Measurements from ENCODE around the gene ZNF236.
"Not testable (repeated sequence)": the region's sequence is repeated elsewhere in the genome, so short reads cannot be mapped to it uniquely, and the experiment has no call there.

Gene ZNF236

DNA sequence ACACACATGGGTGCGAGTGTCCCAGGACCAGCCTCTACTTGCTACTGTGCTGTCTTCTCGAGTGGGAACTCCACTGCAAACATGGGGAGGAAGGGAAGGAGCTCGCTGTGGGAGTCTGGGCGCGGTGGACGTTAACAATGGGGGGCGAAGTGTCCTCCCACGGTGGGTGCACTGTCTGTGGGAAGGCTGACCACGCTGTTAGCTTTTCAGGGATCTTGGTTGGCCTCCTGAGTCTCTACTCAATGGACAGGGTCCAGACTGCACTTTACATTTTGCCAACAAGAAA, 163.5 kb downstream of the ZNF236 start:
- H3K4me3 ChIP-seq (ENCODE audit: low read depth, low read length) = no peak overlapping the region
- TF ChIP-seq CTCF (IDR thresholded peaks at IDR 0.05; ENCODE audit: low read depth, low read length, missing control alignments) = no peak
- DNase-seq (ENCODE audit: low read depth) = no peak

DNA sequence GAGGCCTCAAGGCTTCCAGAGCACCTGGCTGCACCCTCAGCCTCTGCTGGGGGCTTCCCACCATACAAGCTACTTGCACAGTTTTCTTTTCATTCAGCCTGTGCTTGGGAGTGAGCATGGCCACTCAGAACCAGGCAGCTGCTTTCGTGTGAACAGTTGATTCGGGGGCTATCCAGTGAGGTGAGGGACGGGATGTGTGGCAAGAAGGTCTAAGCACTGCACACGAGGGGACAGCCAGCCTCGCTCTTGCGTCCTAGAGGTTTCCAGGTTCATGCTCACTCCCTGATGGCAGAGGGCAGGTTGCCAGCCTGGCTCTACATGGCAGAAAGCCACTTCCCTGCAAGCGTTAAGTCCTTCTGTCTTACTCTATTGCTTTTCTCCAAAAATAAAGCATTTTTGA, 164.0 kb downstream of the ZNF236 start:
- DNase-seq (ENCODE audit: low read depth) = no peak
- no peak for TF ChIP-seq CTCF (IDR thresholded peaks at IDR 0.05; ENCODE audit: low read depth, low read length, missing control alignments)
- H3K4me3 ChIP-seq (ENCODE audit: low read depth, low read length) = no peak overlapping the region

DNA sequence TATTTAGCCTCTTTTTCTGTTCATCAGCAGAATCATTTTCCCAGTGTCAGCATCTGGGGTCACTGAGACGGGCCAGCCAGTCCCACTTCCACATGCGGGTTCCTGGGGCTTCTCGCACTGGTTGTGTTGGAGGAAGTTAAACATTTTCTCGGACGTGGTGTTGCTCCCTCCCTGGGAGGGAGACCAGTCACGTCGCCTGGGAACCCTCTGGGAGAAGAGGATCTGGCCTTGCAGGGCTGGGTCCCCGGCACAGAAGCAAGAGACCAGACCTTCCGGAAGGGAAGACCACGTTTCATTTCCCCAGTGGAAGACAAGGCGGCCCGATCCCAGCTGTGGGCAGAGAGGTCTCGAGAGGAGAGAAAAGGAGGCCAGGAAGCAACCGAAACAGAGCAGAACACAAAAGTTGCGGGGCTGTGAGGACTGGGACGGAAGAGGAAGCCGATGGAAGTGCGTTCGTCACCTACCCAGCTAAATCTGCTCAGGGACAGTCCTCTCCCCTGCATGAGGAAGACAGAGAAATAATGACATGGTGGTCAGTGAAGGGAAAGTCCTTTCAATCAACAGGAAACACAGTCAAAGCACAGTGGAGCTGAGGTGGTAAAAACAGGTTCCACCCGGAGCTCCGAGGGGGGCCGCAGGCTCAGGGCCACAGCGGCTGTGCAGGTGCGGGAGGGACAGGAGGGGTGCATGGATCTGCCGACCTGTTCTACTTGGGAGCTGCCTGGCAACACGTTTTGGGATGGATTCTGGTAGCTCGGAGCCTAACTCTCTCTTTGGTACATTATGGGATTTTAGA, 165.9 kb downstream of the ZNF236 start:
- no peak for DNase-seq (ENCODE audit: low read depth)
- no peak for TF ChIP-seq CTCF (IDR thresholded peaks at IDR 0.05; ENCODE audit: low read depth, low read length, missing control alignments)
- peak overlapping the region; percentile 8 for H3K4me3 ChIP-seq (ENCODE audit: low read depth, low read length)

DNA sequence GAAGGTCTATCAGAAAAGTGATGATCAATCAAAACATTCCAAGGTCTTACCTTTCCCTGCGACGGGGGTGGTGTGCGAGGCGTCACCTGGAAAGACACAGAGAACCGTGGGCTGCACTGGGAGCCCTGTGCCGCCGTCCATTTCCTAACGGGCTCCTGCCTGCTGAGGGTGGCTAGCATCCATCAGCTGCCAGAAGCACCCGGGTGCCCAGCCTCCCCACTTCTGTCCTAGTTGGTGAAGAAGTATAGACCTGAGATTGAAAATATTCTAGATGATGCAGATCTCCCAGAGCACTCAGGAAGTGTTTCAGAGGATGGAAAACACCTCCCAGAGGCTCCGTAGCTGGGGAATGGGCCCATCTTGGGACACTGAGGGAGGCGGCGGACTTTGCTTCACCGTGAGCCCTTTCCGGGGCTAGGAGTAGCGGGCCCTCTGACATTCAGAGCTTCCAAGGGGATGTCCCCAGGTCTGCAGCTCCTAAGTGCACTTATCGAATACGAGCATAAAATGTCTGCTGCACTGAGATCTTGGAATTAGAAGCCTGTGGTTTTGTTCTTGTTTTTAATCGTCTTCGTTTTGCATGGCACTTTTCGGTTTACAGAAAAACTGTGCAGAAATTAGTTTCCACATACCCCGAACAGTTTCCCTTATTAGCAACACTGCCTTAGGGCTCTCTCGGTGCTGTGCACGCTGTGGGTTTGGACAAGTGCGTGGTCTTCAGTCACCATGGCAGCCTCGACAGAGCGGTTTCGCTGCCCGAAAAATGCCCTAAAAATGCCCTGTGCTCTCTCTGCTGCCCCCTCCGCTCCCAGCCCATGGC, 166.7 kb downstream of the ZNF236 start:
- TF ChIP-seq CTCF (IDR thresholded peaks at IDR 0.05; ENCODE audit: low read depth, low read length, missing control alignments) = no peak
- no peak overlapping the region; the same call in 1 of the 2 replicates for H3K4me3 ChIP-seq (ENCODE audit: low read depth, low read length)
- DNase-seq (ENCODE audit: low read depth) = no peak

DNA sequence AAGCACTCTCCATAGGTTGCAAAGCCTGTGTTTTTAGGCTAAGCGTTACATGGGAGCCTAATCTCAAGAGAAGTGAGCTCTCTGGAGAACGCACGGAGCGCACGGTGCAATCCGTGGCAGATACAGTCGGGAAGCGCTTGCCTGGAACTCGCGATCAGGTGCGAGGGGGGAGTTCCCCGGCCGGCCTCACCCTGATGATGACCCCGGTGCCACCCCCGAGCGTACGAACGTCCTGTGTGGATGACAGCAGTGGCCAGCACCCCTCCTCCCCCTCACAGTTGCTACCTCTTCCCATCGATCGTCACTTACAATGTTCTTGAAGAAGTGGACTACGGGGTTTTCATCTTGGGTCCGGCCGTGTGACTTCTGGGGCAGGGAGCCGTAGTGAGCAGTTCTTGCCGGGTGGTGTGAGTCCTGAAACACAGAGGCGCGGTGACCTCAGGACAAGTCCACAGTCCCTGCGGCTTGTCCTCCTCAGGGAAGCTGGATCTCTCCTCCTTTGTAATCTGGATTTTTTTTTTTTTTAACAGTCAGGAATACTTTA, 167.4 kb downstream of the ZNF236 start:
- no peak for TF ChIP-seq CTCF (IDR thresholded peaks at IDR 0.05; ENCODE audit: low read depth, low read length, missing control alignments)
- no peak for DNase-seq (ENCODE audit: low read depth)
- no peak overlapping the region for H3K4me3 ChIP-seq (ENCODE audit: low read depth, low read length)

GRCh38 chr18:76990343-76991020, 168.1 kb downstream of the ZNF236 start:
- not testable (repeated sequence) for H3K4me3 ChIP-seq (ENCODE audit: low read depth, low read length); DNase-seq (ENCODE audit: low read depth)

Measured in GM12864 (cell line).